Measurements from ENCODE around the gene GNG3. TPM values are rescaled to one million over a fixed set of nuclear protein-coding genes. Genes with fewer than 3 reads are reported as not detected.
"Not testable (repeated sequence)": the region's sequence is repeated elsewhere in the genome, so short reads cannot be mapped to it uniquely, and the experiment has no call there.

The GNG3 gene
- total RNA-seq, 1 experiment from 2014 or later: not detected

GRCh38 chr11:62687508-62688396 lies 19.7 kb upstream of the GNG3 start:
- POLR2A ChIA-PET (ENCODE audit: unreplicated experiment): no interaction called here
- H2AFZ ChIP-seq (ENCODE audit: low read length): no peak overlapping the region
- CTCF ChIA-PET: no interaction called here

GRCh38 chr11:62688491-62688890 lies 19.0 kb upstream of the GNG3 start:
- H3K79me2 ChIP-seq (ENCODE audit: low read length): no peaks in the 10 kb centered on the region
- no peak overlapping the region for H3K27ac ChIP-seq (ENCODE audit: low read length)
- BruUV-seq (replicated peaks): no TSS peak
- H3K4me1 ChIP-seq (ENCODE audit: insufficient read depth, low read length): no peaks in the 10 kb centered on the region
- H3K36me3 ChIP-seq (ENCODE audit: low read depth, low read length): peaks cover 19% of the 10 kb centered on the region
- TF ChIP-seq EZH2 (IDR thresholded peaks at IDR 0.05; ENCODE audit: low read length, unreplicated experiment): no peak
- no peak overlapping the region for H3K9ac ChIP-seq (ENCODE audit: low read length)
- ChIA-PET POLR2A (ENCODE audit: unreplicated experiment) (no interaction called here), CTCF (interaction anchor here (0.6 kb wide), 1 partner anchor 71 kb away, joined by 6 read pairs; no protein-coding TSS in a partner anchor)
- H3K4me2 ChIP-seq (ENCODE audit: low read length): no peak overlapping the region
- no peaks in the 10 kb centered on the region for H3K27me3 ChIP-seq (ENCODE audit: low read length)
- no peak for ATAC-seq
- intact Hi-C loops (cut with micrococcal nuclease): no loop called here
- H3K4me3 ChIP-seq (ENCODE audit: low read length): no peak overlapping the region
- DNase-seq: no peak
- H3F3A ChIP-seq (ENCODE audit: low read length, unreplicated experiment): no peaks in the 10 kb centered on the region
- no peak overlapping the region for H2AFZ ChIP-seq (ENCODE audit: low read length)
- no peaks in the 10 kb centered on the region for H4K20me1 ChIP-seq (ENCODE audit: low read length)
- no peaks in the 10 kb centered on the region for H3K9me2 ChIP-seq (replicated peaks; ENCODE audit: low read length)
- no peaks in the 10 kb centered on the region for H3K9me3 ChIP-seq (ENCODE audit: low read length)

More at GRCh38 chr11:62687508-62688396, 19.7 kb upstream of the GNG3 start:
- Histone ChIP-seq H3K9ac (ENCODE audit: low read length) (no peak overlapping the region), H3K27me3 (ENCODE audit: low read length) (no peaks in the 10 kb centered on the region), H4K20me1 (ENCODE audit: low read length) (no peaks in the 10 kb centered on the region), H3K4me2 (ENCODE audit: low read length) (no peak overlapping the region), H3K36me3 (ENCODE audit: low read depth, low read length) (peaks cover 16% of the 10 kb centered on the region; the same call in 1 of the 2 replicates), H3K27ac (ENCODE audit: low read length) (no peak overlapping the region), H3K79me2 (ENCODE audit: low read length) (no peaks in the 10 kb centered on the region), H3K9me3 (ENCODE audit: low read length) (no peaks in the 10 kb centered on the region), H3F3A (ENCODE audit: low read length, unreplicated experiment) (no peaks in the 10 kb centered on the region), H3K4me1 (ENCODE audit: insufficient read depth, low read length) (no peaks in the 10 kb centered on the region), H3K9me2 (replicated peaks; ENCODE audit: low read length) (no peaks in the 10 kb centered on the region), H3K4me3 (ENCODE audit: low read length) (no peak overlapping the region)
- ATAC-seq (no peak), DNase-seq (no peak)
- BruUV-seq (replicated peaks): no TSS peak
- intact Hi-C loops (cut with micrococcal nuclease): no loop called here
- TF ChIP-seq CTCF (conservative IDR thresholded peaks at IDR 0.05; ENCODE audit: low read depth, low read length) (no peak), EZH2 (IDR thresholded peaks at IDR 0.05; ENCODE audit: low read length, unreplicated experiment) (no peak), EZH2phosphoT487 (IDR thresholded peaks at IDR 0.05; ENCODE audit: borderline replicate concordance, low read length) (no peak)

- Histone ChIP-seq H3K9me2 (replicated peaks; ENCODE audit: low read length) (no peaks in the 10 kb centered on the region), H3K4me3 (ENCODE audit: low read length) (no peak within 1 kb of the TSS), H3K27me3 (ENCODE audit: low read length) (no peaks in the 10 kb centered on the region), H3K36me3 (ENCODE audit: low read depth, low read length) (peaks cover 23% of the 10 kb centered on the region), H3K4me1 (ENCODE audit: insufficient read depth, low read length) (no peaks in the 10 kb centered on the region), H4K20me1 (ENCODE audit: low read length) (no peaks in the 10 kb centered on the region), H3K9me3 (ENCODE audit: low read length) (no peaks in the 10 kb centered on the region), H3K79me2 (ENCODE audit: low read length) (no peaks in the 10 kb centered on the region), H3K4me2 (ENCODE audit: low read length) (no peak within 1 kb of the TSS), H3K9ac (ENCODE audit: low read length) (no peak within 1 kb of the TSS), H2AFZ (ENCODE audit: low read length) (no peak within 1 kb of the TSS), H3K27ac (ENCODE audit: low read length) (no peak within 1 kb of the TSS), H3F3A (ENCODE audit: low read length, unreplicated experiment) (peaks cover 3% of the 10 kb centered on the region)
- intact Hi-C loops (cut with micrococcal nuclease): loop anchor here (10.0 kb wide), 1 partner anchor 295 kb away; no protein-coding TSS in a partner anchor
- no peak for DNase-seq
- TF ChIP-seq EZH2 (IDR thresholded peaks at IDR 0.05; ENCODE audit: low read length, unreplicated experiment) (no peak), EZH2phosphoT487 (IDR thresholded peaks at IDR 0.05; ENCODE audit: borderline replicate concordance, low read length) (no peak), CTCF (conservative IDR thresholded peaks at IDR 0.05; ENCODE audit: low read depth, low read length) (no peak)
- peak; percentile 27; the same call in 1 of the 2 replicates for ATAC-seq
- POLR2A ChIA-PET (ENCODE audit: unreplicated experiment): interaction anchor here (0.6 kb wide), 1 partner anchor 150 kb away, joined by 6 read pairs; no protein-coding TSS in a partner anchor
- CTCF ChIA-PET: no interaction called here
- BruUV-seq (replicated peaks): no TSS peak
These were observed 17.9 kb upstream of the GNG3 start, which contains the start of gene LRRN4CL for GRCh38 chr11:62689421-62690183. Gene LRRN4CL, minus strand, starts transcription at chr11:62689530. Its CDS starts 1,022 bp downstream, at chr11:62688508.

- H3K4me3 ChIP-seq (ENCODE audit: low read length); H3K79me2 ChIP-seq (ENCODE audit: low read length); BruUV-seq (replicated peaks); H3F3A ChIP-seq (ENCODE audit: low read length, unreplicated experiment); H3K9me3 ChIP-seq (ENCODE audit: low read length); DNase-seq; H3K4me1 ChIP-seq (ENCODE audit: insufficient read depth, low read length); ATAC-seq; POLR2A ChIA-PET (ENCODE audit: unreplicated experiment); H3K9me2 ChIP-seq (replicated peaks; ENCODE audit: low read length); H3K9ac ChIP-seq (ENCODE audit: low read length); H4K20me1 ChIP-seq (ENCODE audit: low read length); H3K27me3 ChIP-seq (ENCODE audit: low read length); H3K4me2 ChIP-seq (ENCODE audit: low read length); H2AFZ ChIP-seq (ENCODE audit: low read length); H3K27ac ChIP-seq (ENCODE audit: low read length): not testable (repeated sequence)
- CTCF ChIA-PET: interaction anchor here (2.5 kb wide), 1 partner anchor 12 kb away, joined by 12 read pairs; no protein-coding TSS in a partner anchor
- peaks cover 23% of the 10 kb centered on the region for H3K36me3 ChIP-seq (ENCODE audit: low read depth, low read length)
- intact Hi-C loops (cut with micrococcal nuclease): loop anchor here (1.0 to 10.0 kb wide), 2 partner anchors 12 to 299 kb away; no protein-coding TSS in a partner anchor
These were observed 13.9 kb upstream of the GNG3 start for GRCh38 chr11:62693624-62694023.
